Measurements from ENCODE around the gene MAP4K4.

The MAP4K4 gene

DNA sequence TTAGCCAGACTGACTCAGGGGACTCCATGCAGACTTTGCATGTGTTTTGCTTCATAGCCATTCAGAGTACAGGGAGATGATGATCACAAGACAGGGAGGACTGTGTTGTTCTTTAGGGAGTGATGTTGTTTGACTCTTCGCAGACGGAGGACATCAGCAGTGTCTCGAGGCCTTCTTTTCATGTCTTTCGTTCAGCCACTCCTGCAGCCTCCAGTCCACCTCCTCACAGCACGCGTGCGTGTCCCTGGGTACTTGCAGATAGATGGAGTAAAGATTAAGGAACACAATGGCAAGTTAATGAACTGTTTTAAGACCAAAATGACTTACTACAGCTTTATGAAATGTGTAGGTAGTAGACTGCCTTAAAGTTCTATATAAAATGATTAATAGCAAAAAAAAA, 114.7 kb downstream of the MAP4K4 start:
- DNase-seq (ENCODE audit: low read depth in 2 of 3, low spot score in 2 of 3): no peak

DNA sequence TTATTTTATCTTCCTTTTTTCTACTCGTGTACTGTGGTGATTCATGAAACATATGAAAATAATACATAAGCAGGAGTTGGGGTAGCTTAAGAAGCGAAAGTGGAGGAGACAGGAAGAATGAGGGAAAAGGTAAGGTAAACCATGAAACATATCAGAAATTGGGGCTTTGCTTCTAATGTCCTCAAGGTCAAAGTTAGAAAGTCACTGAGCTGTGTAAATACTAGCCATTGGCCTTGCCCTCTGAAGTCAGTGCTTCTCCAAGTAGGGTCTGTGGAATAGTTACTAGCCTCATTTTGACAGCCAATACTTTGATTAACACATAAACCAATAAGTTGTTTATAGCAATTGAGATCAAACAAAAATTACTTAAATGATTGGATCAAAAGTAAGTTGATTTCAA, 117.2 kb downstream of the MAP4K4 start:
- no peak for DNase-seq (ENCODE audit: low read depth in 2 of 3, low spot score in 2 of 3)

DNA sequence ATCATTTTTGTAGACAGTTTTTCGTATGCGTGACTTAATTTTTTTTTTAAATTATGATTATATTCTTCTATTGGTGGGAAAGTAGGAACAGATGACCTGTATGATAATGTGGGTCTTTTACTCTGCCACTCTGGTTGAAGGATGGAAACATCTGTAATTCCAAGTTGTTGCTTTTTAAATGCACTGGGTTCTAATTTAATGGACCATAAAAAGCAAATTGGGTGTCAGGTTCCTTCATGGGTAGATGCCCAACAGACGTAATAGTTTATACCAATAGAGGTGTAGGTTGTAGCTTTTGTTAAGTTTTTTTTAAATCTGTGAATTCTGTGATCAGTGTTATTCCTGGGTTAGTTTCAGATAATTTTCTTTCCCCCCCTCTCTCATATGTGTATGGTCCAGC, 117.6 kb downstream of the MAP4K4 start:
- no peak for DNase-seq (ENCODE audit: low read depth in 2 of 3, low spot score in 2 of 3)

DNA sequence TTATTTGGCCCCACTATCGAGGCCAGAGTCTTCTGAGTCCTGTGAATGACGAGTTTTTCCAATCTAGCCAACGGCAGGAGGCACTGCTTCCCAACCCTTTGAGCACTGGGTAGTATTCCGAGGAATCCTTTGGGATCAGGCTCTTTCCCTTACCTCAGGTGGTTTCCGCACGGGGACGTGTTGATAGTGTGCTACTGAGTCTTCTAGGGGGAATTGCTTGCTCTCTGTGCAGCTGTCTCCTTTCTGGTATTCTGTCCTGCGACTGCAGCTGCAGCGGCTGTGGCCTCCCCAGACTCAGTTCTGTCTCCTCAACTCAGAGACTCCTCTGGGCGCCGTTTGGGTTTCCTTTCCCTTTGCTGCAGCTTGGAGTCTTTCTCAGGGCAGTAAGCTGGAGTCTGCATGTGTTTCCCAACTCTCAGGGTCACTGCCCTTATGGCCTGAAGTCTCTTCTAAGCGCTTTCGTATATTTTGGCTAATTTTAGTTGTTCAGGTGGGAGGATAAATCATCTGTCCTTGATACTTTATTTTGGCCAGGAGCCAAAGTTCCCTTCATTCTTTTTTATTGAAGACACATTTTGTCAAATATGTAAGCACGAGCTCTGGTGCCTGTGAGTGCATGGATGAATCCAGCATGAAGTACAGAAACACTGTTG, 118.4 kb downstream of the MAP4K4 start:
- no peak for DNase-seq (ENCODE audit: low read depth in 2 of 3, low spot score in 2 of 3)

DNA sequence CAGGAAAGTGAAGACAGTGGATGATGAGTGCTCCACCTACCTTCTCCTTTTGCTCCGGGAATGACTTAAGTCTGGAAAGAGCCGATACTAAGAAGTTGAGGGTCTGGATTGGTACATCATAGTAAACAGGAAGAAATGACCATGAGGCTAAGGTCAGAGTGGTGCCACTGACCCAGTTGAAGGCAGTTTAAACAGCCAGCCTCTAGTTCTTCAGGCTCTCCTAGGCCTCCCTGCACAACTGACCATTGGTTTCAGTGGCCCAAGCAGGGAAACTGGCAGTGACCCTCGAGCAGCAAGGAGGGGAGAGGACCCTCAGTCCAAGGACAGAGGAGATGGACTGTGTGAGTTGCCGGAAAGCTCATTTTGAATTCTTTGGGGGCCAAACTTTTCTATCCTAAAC, 119.1 kb downstream of the MAP4K4 start:
- DNase-seq (ENCODE audit: low read depth in 2 of 3, low spot score in 2 of 3): no peak

DNA sequence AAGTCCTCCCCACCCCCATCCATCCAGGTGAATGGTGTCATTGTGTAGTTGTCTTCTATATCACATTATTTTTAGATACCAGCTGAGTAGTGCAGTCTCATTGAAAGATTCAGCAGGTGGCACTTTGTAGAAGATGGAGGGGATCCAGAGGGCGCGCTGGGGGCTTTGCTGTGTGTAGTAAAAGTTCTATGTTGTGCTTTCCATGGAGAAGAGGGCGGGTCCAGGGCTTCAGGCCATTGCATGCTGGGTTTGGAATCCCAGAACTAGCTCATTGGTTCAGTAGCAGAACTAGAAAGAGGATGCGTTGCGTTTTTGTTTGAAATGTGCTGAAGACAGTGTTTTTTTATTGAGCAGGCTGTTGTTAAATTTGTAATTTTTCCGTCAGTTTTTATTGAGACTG, 120.0 kb downstream of the MAP4K4 start:
- DNase-seq (ENCODE audit: low read depth in 2 of 3, low spot score in 2 of 3): no peak

DNA sequence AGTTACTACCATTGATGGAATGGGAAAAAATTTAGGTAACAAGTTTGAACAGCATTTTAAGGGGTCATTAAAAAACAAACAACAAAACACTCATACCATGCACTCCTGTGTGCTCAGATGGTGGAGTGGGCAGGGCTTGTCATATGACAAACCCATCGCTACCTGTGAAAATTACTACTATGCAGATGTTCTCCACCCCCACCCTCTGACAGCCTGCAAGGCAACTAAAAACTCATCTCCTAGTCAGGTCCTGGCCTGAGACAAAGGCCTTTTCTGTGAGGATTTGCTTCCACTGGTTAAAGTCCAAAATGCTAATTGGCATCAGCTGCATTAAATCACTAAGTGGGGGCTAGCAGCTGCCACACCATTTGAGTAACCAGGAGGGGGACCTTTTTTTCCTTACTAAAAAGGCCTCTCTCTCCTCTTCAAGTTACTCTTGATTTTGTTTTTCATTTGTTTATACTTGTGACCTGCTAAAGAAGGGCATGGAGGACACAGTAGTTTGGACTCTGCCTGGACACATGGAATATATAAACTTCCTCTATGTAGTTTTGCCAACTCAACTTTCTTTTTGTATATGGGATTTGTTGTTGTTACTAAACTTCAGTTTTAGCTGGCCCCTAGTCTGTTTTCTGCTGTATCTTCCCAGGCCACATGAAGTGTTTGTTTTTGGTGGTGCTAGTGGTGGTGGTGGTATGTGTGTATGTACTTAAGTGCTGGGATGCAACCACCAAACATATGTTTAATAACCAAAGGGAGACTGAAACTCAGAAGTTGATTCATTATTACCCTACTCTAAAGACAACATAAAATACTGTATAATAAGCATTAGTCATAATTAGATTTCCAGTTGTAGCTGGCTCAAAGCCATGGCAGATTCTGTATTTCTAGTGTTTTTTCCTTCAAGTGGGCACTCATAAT, 121.3 kb downstream of the MAP4K4 start:
- no peak for DNase-seq (ENCODE audit: low read depth in 2 of 3, low spot score in 2 of 3)

DNA sequence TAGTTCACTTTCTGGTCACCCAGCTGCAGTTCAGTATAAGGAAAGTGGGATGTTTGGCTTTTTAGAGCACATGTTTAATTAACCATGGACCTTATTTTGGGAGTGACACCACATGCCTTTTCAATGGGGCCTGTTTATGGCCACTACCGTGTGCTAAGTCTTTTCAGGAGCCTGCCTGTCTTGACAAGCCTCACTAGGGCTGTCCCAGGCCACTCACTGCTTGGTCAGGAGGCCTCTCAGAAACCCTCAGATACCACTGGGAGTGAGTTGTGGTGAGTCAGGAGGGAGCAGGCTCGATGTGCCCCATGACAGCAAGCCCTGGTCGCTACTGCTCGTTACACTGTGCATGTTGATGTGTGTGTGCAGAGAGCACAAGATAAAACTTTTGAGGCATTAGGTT, 123.0 kb downstream of the MAP4K4 start:
- no peak for DNase-seq (ENCODE audit: low read depth in 2 of 3, low spot score in 2 of 3)

DNA sequence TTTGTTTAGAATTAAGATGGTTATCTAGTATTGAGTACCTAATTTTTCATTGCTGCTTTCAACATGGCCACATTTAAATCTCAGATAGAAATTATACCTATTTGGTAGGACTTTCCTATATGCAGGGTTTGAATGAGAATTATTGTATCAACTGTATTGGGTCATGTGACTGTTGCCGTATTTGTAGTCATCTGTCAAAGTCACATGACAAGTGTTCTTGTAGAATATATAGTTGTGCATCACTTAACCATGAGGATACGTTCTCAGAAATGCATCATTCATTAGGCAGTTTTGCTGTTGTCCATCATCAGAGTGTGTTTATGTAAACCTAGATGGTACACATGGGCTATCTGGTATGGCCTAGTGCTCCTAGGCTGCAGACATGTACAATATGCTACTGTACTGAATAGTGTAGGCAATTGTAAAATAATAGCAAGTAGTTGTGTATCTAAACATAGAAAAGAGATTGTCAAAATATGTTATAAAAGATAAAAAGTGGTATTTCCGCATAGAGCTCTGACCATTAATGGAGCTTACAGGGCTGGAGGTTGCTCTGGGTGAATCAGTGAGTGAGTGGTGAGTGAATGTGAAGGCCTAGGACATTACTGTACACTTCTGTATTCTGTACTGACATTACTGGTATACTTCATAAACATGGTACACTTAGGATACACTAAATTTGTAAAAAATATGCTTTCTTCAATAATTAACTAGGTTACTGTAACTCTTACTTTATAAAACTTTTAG, 123.7 kb downstream of the MAP4K4 start:
- no peak for DNase-seq (ENCODE audit: low read depth in 2 of 3, low spot score in 2 of 3)

DNA sequence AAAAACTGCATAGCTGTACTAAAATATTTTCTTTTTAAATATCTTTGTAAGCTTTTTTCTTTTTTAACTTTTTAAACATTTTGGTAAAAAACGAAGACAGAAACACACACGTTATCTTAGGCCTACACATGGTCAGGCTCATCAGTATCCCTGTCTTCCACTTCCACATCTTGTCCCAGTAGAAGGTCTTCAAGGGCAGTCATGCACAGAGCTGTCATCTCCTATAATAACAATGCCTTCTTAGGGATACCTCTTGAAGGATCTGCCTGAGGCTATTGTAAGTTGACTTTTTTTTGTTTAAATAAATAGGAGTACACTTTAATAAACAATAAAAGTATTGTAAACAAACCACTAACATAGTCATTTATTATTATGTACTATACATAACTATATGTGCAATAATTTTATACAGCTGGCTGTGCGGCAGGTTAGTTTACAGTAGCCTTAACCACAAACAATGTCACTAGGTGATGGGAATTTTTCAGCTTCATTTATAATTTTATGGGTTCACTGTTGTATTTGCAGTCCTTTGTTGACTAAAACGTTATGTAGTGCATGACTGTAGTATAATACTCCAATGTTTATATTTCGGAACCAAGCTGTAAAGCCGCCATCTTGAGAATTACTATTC, 124.4 kb downstream of the MAP4K4 start:
- no peak for DNase-seq (ENCODE audit: low read depth in 2 of 3, low spot score in 2 of 3)

DNA sequence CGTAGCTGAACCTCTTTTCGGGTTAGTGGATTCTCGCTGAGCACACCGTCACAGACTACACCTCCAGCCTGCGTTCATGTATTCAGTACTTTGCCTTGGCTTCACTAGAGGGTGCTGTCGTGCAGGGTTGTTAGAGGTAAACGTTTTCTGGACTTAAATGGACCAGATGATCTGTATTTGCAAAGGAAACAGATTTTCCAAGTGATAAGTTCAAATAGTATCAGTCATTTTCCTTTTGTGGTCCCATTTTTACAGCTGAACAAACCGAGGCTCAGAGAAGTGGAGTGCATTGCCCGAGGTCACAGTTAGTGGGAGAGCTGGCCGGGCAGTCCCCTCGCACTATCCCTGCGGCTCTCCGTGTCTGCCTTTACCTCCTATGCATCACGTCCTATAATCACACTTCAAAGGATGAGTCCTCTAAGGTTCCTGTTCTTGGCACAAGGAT, 125.9 kb downstream of the MAP4K4 start:
- peak in 1 of 3 experiments; percentile 25 for DNase-seq (ENCODE audit: low read depth in 2 of 3, low spot score in 2 of 3)

DNA sequence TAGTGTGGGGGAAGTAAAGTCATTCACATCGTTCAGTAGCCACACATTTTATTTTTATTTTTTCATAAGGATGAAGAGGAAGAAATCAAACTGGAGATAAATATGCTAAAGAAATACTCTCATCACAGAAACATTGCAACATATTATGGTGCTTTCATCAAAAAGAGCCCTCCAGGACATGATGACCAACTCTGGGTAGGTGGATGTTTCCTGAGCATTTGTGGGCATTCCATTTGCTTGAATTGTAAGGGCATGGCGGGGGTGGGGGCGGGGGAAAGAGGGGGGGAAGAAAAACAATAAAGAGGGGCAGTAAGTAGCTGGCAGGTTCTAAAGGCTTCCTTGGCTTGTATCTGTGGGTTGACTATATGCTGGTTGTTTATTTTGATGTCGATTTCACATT, 126.4 kb downstream of the MAP4K4 start:
- no peak for DNase-seq (ENCODE audit: low read depth in 2 of 3, low spot score in 2 of 3)

DNA sequence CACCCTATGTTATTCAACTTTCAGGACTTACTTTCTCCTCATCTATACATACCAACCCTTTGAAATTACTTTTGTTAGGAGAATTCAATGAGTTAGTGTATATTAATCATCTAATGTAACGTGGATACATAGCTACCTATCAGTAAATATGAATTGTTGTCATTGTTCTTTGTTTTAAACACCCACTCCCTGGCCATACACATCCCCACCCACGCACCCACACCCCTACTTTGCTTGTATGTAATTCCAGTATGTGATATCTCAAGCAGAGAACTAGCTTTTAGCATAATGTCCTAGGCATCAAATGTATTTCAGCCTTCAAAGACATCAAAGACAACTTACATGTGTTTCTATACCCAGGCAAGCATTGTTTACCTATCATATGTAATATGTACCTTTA, 129.2 kb downstream of the MAP4K4 start:
- DNase-seq (ENCODE audit: low read depth in 2 of 3, low spot score in 2 of 3): no peak

DNA sequence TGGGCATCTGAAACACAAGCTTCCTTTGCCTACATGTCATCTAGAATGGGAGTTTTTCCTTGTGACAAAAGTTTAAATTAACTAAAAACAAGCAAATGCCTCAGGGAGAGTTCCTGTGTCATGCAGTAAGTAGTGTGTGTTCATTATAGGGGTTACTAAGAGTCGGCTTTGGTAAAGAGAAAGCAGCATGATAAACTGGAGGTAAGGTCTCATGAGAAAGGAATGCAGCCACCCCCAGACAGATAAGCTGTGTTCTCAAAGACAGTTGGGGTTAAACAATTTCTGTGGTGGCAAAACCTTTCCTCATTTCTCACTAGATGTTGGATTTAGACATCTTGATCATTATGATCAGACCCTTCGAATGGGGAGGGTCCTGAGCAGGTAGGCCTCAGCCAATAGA, 129.7 kb downstream of the MAP4K4 start:
- no peak for DNase-seq (ENCODE audit: low read depth in 2 of 3, low spot score in 2 of 3)

DNA sequence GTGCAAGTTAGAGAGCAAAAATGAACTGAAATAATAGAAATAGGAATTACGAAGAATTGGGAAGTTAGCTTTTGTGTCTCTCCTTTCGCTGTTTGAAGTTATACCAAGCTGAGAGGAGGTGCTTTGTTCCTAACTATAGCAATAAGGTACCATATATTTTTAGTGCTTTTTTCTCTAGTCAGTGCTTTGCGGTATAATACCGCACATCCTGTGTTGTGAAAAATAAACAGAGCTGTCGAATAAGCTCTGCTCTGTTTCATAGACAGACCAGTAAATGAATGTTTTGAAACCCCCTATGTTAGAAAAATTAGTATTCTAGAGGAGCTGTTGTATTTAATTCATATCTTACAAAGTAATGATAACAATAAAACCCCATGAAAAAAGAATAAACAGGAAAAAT, 130.8 kb downstream of the MAP4K4 start:
- DNase-seq (ENCODE audit: low read depth in 2 of 3, low spot score in 2 of 3): no peak

DNA sequence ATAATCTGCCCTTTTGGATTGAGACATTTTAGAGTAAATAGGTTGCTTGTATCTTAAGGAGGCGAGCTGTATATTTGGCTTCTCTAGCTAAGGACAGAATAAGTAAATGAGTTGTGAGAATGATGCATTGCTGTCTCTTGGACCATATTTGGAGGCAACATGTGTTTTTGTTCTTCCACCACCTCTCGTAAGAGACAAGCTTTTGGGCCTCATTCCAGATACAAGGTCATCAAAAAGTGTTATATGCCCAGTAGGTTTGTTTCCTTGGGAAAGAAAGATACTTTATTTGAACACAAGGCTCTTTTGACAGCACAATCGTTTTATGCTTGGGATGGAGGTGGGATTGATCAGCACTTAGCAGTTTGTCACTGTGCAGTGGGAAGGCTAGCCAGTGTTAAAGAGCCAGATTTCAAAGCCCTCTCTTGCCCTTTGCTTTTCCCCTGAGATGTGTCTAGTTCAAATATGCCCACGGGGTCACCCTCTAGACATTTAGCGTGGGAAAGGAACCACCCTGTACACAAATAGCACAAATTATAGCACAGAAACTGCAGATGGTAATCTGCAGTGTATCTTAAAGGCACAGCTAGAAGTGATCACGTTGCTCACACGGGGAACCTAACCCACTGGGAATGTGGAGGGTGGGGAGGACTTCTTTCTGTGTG, 131.3 kb downstream of the MAP4K4 start:
- no peak for DNase-seq (ENCODE audit: low read depth in 2 of 3, low spot score in 2 of 3)

DNA sequence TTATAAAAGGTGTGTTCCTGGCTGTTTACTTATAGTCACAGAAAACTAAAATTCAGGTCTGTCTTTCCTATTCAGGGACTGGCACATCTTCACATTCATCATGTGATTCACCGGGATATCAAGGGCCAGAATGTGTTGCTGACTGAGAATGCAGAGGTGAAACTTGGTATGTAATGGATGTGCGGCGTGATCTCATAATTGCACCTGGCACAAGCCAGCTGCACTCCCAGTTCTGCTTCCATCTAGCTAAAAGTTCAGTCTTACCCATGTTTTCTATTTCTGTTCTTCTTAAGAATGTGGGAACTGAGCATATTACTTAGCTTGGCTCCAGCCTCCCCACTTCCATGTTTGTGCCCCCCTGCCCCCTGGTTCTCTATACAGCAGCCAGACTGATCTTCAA, 131.9 kb downstream of the MAP4K4 start:
- DNase-seq (ENCODE audit: low read depth in 2 of 3, low spot score in 2 of 3): no peak

DNA sequence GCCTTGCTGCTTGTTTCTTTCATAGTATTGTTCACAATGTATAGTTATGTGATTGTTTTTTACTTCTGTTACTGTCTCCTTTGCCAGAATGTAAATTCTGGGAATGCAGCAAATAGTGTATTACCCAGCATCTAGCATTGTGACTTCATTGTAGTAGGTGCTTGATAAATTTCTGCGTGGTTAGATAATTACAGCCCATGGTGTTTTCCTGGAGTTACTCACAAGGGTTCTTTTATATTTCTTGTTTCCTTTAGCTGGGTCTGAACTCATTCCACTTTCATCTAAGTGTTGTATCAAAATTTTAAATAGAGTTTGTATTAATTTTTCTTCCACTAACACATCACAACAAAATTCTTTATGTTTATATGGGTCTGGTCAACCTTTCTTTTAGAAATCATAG, 132.6 kb downstream of the MAP4K4 start:
- DNase-seq (ENCODE audit: low read depth in 2 of 3, low spot score in 2 of 3): no peak

DNA sequence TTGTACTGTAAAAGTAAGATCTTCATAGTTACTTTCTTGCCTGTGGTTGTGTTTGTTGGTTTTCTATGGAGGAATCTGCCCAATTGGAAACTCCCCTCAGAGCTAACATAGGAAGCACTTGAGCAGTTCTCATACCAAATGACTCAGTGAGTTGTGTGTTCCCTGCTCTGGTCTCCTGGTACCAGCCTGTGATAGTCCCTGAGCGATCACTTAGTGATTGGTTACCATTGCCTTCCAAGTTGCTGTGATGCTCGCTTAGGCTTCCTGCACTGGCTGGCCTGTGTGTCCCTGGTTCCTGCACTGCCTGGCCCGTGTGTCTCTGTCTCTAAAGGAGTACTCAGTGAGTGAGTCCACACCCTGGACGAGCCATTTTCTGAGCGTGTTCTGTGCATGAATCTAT, 133.0 kb downstream of the MAP4K4 start:
- no peak for DNase-seq (ENCODE audit: low read depth in 2 of 3, low spot score in 2 of 3)

DNA sequence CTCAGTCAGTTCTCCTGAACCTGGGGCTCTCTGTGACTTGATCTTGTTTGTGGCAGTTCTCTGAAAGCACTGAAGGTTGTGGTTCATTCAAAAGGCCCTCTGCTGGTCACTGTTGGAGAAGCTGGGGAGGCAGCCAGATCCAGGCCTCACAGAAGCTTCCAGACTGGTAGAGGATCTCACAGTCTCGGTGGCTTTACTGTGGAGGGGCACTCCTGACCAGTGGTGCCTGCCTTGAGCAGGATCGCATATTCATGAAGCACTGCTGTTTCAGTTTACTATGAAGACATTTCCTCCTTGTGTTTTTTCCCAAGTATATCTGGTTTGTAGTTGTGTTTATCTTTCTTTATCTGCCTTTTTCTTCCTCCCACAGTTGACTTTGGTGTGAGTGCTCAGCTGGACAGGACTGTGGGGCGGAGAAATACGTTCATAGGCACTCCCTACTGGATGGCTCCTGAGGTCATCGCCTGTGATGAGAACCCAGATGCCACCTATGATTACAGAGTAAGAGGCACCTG, 133.9 kb downstream of the MAP4K4 start:
- peak in 1 of 3 experiments; percentile 29 for DNase-seq (ENCODE audit: low read depth in 2 of 3, low spot score in 2 of 3)

DNA sequence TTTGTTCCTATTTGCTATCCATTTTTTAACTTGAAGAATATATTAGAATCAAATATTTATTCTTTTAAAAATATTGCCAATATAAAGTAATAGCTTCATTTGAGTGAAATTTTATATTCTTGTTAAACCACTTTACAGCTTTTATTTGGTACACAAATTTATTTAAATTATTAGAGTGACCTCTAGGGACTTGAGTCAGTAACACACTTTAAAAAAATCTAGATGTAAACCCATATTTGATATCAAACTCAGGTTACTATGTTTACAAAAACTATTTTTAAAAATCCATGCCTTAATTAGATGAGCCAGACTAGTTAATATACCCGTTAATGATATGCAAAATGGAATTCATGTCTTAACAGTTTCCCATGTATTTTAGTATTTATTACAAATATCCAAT, 134.6 kb downstream of the MAP4K4 start:
- no peak for DNase-seq (ENCODE audit: low read depth in 2 of 3, low spot score in 2 of 3)
